HL-60 (cell line): ENCODE data around the gene GRIK2.

ENCODE experiments used
- DNase-seq, 2 experiments: peaks; one replicate each; pipeline ENCODE4 v3.0.0-alpha.2; 2010 to 2020; ENCODE audit warnings: low read depth in 1 of 2, low spot score in 1 of 2
- H3K27ac ChIP-seq: fragments of 250-450 bp; sonication (Bioruptor Pico); replicated peaks from 2 replicates; pipeline ENCODE4 v1.5.1; 2020; ENCODE audit warnings: mild to moderate bottlenecking, moderate library complexity
- H3K27me3 ChIP-seq: fragments of 250-450 bp; sonication (Bioruptor Pico); 2 replicates; pipeline ENCODE4 v1.5.1; 2021; ENCODE audit warnings: mild to moderate bottlenecking, moderate library complexity; ENCODE audit not compliant: insufficient read depth, poor library complexity, severe bottlenecking
- H3K4me3 ChIP-seq: replicated peaks from 2 replicates; pipeline ENCODE4 v1.5.1; 2011; ENCODE audit warnings: mild to moderate bottlenecking, control low read depth, low read length; ENCODE audit not compliant: insufficient read depth
- CTCF ChIP-seq: IDR thresholded peaks from one replicate; pipeline ENCODE4 v1.5.1; 2011; ENCODE audit warnings: low read length, control low read depth, inconsistent platforms; ENCODE audit not compliant: insufficient read depth
- GABPA ChIP-seq: IDR thresholded peaks from 2 replicates; pipeline ENCODE4 v1.6.1; 2012; ENCODE audit warnings: low read depth
- POLR2AphosphoS5 ChIP-seq: IDR thresholded peaks from 2 replicates; pipeline ENCODE4 v1.6.1; 2012; ENCODE audit warnings: low read depth
- REST ChIP-seq: IDR thresholded peaks from 2 replicates; pipeline ENCODE4 v1.6.1; 2012; ENCODE audit warnings: low read depth; ENCODE audit not compliant: insufficient replicate concordance
- SPI1 ChIP-seq: IDR thresholded peaks from 2 replicates; pipeline ENCODE4 v1.6.1; 2012; ENCODE audit warnings: low read depth, mild to moderate bottlenecking, borderline replicate concordance

GRIK2 gene

GRCh38 chr6:101770116-101770515, 376.6 kb downstream of the GRIK2 start:
- H3K27ac ChIP-seq, result no peak overlapping the region
- H3K27me3 ChIP-seq, result no peaks in the 10 kb centered on the region
- no peak overlapping the region for H3K4me3 ChIP-seq
- TF ChIP-seq GABPA (no peak), SPI1 (no peak), CTCF (no peak), REST (no peak)
- no peak for DNase-seq

- Histone ChIP-seq H3K27ac (no peak overlapping the region), H3K4me3 (no peak overlapping the region), H3K27me3 (no peaks in the 10 kb centered on the region)
- no peak for DNase-seq
- TF ChIP-seq REST (no peak), SPI1 (no peak), GABPA (no peak)
These were observed 383.4 kb downstream of the GRIK2 start for GRCh38 chr6:101776919-101777350.

- TF ChIP-seq SPI1 (no peak), GABPA (no peak), CTCF (no peak), REST (no peak), POLR2AphosphoS5 (no peak)
These were observed 384.1 kb downstream of the GRIK2 start for GRCh38 chr6:101777646-101778045.

GRCh38 chr6:101779051-101779844, 385.7 kb downstream of the GRIK2 start:
- Histone ChIP-seq H3K27me3 (no peaks in the 10 kb centered on the region), H3K27ac (no peak overlapping the region), H3K4me3 (no peak overlapping the region)
- TF ChIP-seq POLR2AphosphoS5 (no peak), GABPA (no peak), CTCF (no peak), SPI1 (no peak), REST (no peak)
- DNase-seq, result no peak

More at GRCh38 chr6:101777646-101778045, 384.1 kb downstream of the GRIK2 start:
- Histone ChIP-seq H3K27me3 (no peaks in the 10 kb centered on the region), H3K4me3 (no peak overlapping the region), H3K27ac (no peak overlapping the region)
- no peak for DNase-seq
